Measurements from ENCODE around the gene CCDC71.

The CCDC71 gene

DNA sequence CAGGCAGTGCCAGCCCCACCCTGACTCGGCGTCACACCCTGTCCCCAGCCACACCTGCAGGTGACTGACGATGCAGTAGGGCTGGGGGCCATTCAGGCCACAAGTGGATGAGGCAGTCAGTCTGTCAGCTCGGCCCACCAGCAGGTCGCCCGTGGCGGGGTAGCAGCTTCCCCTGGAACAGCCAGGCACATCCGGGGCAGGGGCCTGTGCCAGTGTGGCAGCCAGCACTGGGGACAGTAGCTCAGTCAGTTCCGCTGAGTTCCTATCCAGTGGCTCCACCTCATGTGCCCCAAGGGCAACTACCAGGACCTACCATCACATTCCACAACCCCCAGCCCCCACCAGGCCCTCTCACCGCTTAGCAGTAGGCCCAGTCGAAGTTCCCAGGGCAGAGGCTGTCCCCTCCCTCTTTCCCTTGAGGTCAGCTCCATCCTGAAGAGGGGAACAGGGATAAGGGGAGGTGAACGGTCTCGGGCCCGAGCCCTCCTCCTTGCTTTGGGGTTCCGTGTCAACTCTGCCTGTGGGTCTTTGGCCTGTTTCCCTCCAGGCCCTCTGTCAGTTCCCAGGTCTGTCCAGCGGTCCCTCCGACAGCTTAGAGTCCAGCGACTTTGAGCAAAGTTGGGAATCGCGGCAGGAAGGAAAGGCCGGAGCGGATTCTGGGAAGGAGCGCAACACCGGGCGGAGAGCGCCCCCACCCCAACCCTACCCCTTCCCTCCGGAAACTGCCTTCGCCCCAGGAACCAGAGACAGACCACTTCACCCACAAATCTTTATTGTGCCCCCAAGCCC lies 33.5 kb downstream of the CCDC71 start, which contains the start of gene LAMB2:
TSS of gene LAMB2 (minus strand) at position 614 of the 789 bp plus-strand sequence. CDS start at position 431, 183 bp downstream.
- no peak for DNase-seq (ENCODE audit: low read depth)
- TF ChIP-seq, protein P1, sequence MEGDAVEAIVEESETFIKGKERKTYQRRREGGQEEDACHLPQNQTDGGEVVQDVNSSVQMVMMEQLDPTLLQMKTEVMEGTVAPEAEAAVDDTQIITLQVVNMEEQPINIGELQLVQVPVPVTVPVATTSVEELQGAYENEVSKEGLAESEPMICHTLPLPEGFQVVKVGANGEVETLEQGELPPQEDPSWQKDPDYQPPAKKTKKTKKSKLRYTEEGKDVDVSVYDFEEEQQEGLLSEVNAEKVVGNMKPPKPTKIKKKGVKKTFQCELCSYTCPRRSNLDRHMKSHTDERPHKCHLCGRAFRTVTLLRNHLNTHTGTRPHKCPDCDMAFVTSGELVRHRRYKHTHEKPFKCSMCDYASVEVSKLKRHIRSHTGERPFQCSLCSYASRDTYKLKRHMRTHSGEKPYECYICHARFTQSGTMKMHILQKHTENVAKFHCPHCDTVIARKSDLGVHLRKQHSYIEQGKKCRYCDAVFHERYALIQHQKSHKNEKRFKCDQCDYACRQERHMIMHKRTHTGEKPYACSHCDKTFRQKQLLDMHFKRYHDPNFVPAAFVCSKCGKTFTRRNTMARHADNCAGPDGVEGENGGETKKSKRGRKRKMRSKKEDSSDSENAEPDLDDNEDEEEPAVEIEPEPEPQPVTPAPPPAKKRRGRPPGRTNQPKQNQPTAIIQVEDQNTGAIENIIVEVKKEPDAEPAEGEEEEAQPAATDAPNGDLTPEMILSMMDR (IDR thresholded peaks at IDR 0.05; ENCODE audit: insufficient read depth, low read depth, low read length, missing control alignments): no peak
- H3K4me3 ChIP-seq (ENCODE audit: low read depth, low read length): no peak within 1 kb of the TSS

DNA sequence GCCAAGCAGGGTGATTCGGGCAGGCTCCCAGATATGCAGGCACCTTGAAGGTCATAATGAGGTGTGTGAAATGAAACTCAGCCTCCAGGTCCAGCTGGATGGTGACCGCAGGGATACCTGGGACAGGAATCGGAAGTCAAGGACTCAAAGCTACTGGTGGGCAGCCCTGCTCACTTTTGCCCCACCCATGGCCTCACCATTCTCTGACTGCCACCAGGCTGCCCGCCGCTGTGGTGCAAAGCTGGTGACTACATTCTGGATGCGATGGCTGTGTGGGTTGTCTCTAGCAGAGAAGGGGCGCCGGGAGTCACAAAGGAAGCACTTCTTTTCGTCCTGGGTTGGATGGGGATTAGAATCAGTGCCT lies 34.1 kb downstream of the CCDC71 start:
- no peak overlapping the region for H3K4me3 ChIP-seq (ENCODE audit: low read depth, low read length)
- no peak for DNase-seq (ENCODE audit: low read depth)
- TF ChIP-seq, protein P1 (IDR thresholded peaks at IDR 0.05; ENCODE audit: insufficient read depth, low read depth, low read length, missing control alignments): no peak

DNA sequence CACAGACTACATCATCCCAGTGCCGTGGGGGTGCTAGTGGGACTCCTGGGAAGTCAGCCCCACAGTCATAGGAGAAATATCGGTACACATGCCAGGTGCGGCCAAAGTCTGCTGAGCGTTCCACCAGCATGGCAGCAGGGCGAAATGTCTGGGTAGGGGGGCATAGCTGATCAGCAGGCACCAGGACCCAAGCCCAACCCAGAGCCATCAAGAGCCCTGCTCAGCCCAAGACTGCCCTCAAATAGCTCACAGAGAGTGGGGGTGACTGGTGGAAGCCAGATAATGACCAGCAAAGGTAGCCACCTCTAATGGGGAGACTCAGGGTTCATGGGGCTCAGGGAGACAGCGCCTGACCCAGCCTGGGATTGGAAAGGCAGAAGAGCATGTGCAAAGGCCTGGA lies 34.6 kb downstream of the CCDC71 start:
- TF ChIP-seq, protein P1 (IDR thresholded peaks at IDR 0.05; ENCODE audit: insufficient read depth, low read depth, low read length, missing control alignments): no peak
- no peak for DNase-seq (ENCODE audit: low read depth)
- H3K4me3 ChIP-seq (ENCODE audit: low read depth, low read length): no peak overlapping the region

DNA sequence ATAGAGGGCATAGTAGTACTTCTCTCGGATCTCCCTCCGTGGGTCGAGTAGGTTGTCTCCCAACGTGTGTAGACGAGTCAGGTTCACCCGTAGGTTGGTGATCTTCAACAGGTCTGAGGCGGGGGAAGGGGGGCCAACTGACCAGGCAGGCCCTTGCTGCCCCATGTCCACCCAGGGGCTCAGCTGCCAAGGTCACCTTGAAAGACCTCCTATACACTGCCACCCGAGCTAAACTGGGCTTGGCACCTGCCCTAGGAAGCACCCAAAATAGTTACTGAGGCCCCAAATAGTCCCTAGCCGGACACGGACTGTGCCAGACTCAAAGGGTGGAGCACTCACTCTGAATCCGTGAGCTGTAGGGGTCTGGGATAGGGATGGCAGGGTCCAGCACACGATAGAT lies 35.1 kb downstream of the CCDC71 start:
- TF ChIP-seq, protein P1 (IDR thresholded peaks at IDR 0.05; ENCODE audit: insufficient read depth, low read depth, low read length, missing control alignments): no peak
- DNase-seq (ENCODE audit: low read depth): no peak
- no peak overlapping the region for H3K4me3 ChIP-seq (ENCODE audit: low read depth, low read length)

DNA sequence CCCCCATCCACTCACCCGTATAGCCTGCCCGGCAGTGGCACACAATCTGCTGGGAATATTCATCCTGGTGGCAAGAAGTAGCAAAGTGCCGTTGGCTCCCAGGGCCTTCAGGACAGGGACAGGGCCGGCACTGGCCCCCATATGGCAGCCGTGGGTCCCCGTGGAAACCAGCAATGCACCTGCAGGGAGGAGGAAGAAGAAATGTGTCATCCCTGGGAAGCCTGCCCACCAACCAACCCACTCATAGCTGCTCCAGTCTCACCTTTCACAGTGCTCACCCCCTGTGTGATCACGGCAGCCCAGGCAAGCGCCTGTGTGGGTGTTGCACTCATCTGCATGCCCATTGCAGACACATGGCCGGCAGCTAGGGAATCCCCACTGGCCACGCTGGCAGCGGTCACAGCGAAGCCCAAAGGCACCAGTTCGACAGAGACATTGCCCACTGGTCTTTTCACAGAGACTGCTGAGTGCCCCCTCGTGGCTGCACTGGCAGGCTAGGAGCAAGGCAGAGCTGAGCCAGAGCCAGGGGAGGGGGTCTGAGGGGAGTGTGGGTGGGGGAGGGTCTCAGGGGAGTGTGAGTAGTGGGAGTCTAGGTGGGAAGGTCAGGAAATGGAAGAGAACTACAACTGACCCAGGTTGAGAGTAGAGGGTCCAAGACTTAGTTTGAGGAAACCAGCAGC lies 41.0 kb downstream of the CCDC71 start:
- no peak overlapping the region for H3K4me3 ChIP-seq (ENCODE audit: low read depth, low read length)
- peak; percentile 28 for DNase-seq (ENCODE audit: low read depth)
- TF ChIP-seq, protein P1 (IDR thresholded peaks at IDR 0.05; ENCODE audit: insufficient read depth, low read depth, low read length, missing control alignments): peak; percentile 37

DNA sequence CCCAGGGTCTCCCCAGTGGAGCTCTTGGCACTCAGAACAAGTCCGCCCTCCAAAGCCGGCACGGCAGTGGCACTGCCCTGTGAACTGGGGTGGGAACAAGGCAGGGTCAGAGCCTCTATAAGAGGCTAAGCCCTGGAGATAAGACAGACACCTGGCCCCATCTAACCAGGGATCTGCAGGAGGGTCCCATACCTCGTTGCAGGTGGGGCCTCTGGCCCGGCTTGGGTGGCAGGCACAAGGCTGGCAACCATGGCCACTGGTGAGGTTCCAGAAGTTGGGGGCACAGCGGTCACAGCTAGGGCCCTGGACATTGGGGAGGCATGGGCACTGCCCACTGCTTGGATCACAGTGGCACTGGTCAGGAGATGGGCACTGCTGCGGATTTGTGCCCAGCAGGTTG lies 41.9 kb downstream of the CCDC71 start:
- TF ChIP-seq, protein P1 (IDR thresholded peaks at IDR 0.05; ENCODE audit: insufficient read depth, low read depth, low read length, missing control alignments): no peak
- no peak for DNase-seq (ENCODE audit: low read depth)
- H3K4me3 ChIP-seq (ENCODE audit: low read depth, low read length): no peak overlapping the region

All from GM12865 (cell line).